Body of pancreas (tissue), 4 donors: ENCODE results near the gene ASNSD1. TPM values are rescaled to one million over a fixed set of nuclear protein-coding genes. Genes with fewer than 3 reads are reported as not detected.

ENCODE experiments used
- ATAC-seq: fragments of 150-250 bp; one replicate; pipeline ENCODE4 v1.9.1; 2016
- DNase-seq, 4 donors: peaks; one replicate each; pipeline ENCODE4 v3.0.0-alpha.2; 2019
- H3K27ac ChIP-seq, 4 donors: fragments of 200-600 bp; sonication (generic); 1 replicate in 3 of 4; 2 replicates in 1 of 4; pipeline versions ENCODE4 v1.5.1 to v1.6.1; 2016 to 2019; ENCODE audit warnings: mild to moderate bottlenecking in 1 of 4, mixed read lengths in 1 of 4, moderate library complexity in 1 of 4
- H3K27me3 ChIP-seq, 2 donors: fragments of 200-600 bp; sonication (generic); one replicate each; pipeline ENCODE4 v1.6.0; 2016; ENCODE audit warnings: mild to moderate bottlenecking in 1 of 2
- H3K36me3 ChIP-seq, 2 donors: fragments of 200-600 bp; sonication (generic); replicated peaks in 1 of 2; 2 replicates each; pipeline ENCODE4 v1.5.1; 2016; ENCODE audit warnings: low read depth in 2 of 2; ENCODE audit not compliant: insufficient read depth in 1 of 2
- H3K4me1 ChIP-seq: fragments of 200-600 bp; sonication (generic); one replicate; pipeline ENCODE4 v1.6.0; 2016
- H3K4me3 ChIP-seq, 2 donors: fragments of 200-600 bp; sonication (generic); 1 replicate in 1 of 2; 2 replicates in 1 of 2; pipeline ENCODE4 v1.5.1; 2016 to 2019
- H3K9me3 ChIP-seq, 3 donors: fragments of 200-600 bp; sonication (generic); 1 replicate in 2 of 3; 2 replicates in 1 of 3; pipeline ENCODE4 v1.5.1; 2016
- CTCF ChIP-seq, 7 experiments: fragments of 450-650 bp in 4 of 7; fragments of 200-600 bp in 3 of 7; sonication (generic) in 3 of 7; IDR thresholded peaks; one replicate each; pipeline ENCODE4 v1.5.1; 2016 to 2019; ENCODE audit warnings: antibody characterized with exemption in 7 of 7
- POLR2A ChIP-seq, 3 donors: fragments of 450-650 bp; IDR thresholded peaks; one replicate each; pipeline ENCODE4 v1.6.1; 2016; ENCODE audit warnings: antibody characterized with exemption in 3 of 3, mild to moderate bottlenecking in 2 of 3
- WGBS, 2 donors: methylation state at CpG; one replicate each; pipeline ENCODE4 v1.1.5; 2017; 5-methylcytosine and 5-hydroxymethylcytosine counted together
- intact Hi-C: fragments of 100-400 bp; cut with DNase I; formaldehyde crosslinking; loops from one replicate; pipeline ENCODE4 v1.15.1; 2023
- total RNA-seq, 2 donors: library from RNA; depleted of rRNA; stranded (reverse); fragments of >200 nt; gene quantifications; one replicate each; pipeline ENCODE4 v1.1.0, GENCODE V29; 2016

The ASNSD1 gene
- total RNA-seq, 2 donors from 2014 or later: 9.6 to 22.8 TPM

GRCh38 chr2:189654641-189655040 is 6.6 kb upstream of the ASNSD1 start:
- ATAC-seq: no peak
- Histone ChIP-seq H3K36me3 (no peaks in the 10 kb centered on the region), H3K9me3 (no peaks in the 10 kb centered on the region), H3K27me3 (no peaks in the 10 kb centered on the region), H3K4me1 (no peaks in the 10 kb centered on the region), H3K27ac (no peak overlapping the region), H3K4me3 (no peak overlapping the region)
- TF ChIP-seq POLR2A (IDR thresholded peaks at IDR 0.05) (no peak), CTCF (IDR thresholded peaks at IDR 0.05) (no peak)
- intact Hi-C loops: no loop called here
- DNase-seq: no peak
- 40 to 46% methylated on average over 3 of the region's 3 CpGs for WGBS, 2 donors

GRCh38 chr2:189657867-189658266 is 3.4 kb upstream of the ASNSD1 start:
- Histone ChIP-seq H3K4me3 (no peak overlapping the region), H3K27ac (no peak overlapping the region), H3K9me3 (no peaks in the 10 kb centered on the region), H3K36me3 (no peaks in the 10 kb centered on the region), H3K27me3 (no peaks in the 10 kb centered on the region), H3K4me1 (peaks cover 8% of the 10 kb centered on the region)
- ATAC-seq (no peak), DNase-seq (no peak)
- 58% methylated on average over 5 of the region's 5 CpGs for WGBS, 2 donors
- intact Hi-C loops: no loop called here
- TF ChIP-seq POLR2A (IDR thresholded peaks at IDR 0.05) (no peak), CTCF (IDR thresholded peaks at IDR 0.05) (no peak)

GRCh38 chr2:189658306-189659212 is 2.7 kb upstream of the ASNSD1 start:
- Histone ChIP-seq H3K36me3 (no peaks in the 10 kb centered on the region), H3K9me3 (no peaks in the 10 kb centered on the region), H3K27ac (no peak overlapping the region), H3K27me3 (no peaks in the 10 kb centered on the region), H3K4me1 (peaks cover 9% of the 10 kb centered on the region), H3K4me3 (no peak overlapping the region)
- no peak for DNase-seq
- no peak for ATAC-seq
- no peak for TF ChIP-seq CTCF (IDR thresholded peaks at IDR 0.05)
- no peak for TF ChIP-seq POLR2A (IDR thresholded peaks at IDR 0.05)
- 51 to 60% methylated on average over 7 of the region's 7 CpGs for WGBS, 2 donors
- intact Hi-C loops: no loop called here

- H3K4me1 ChIP-seq: peaks cover 13% of the 10 kb centered on the region
- no peak overlapping the region for H3K4me3 ChIP-seq
- no peak for DNase-seq
- ATAC-seq: no peak
- H3K27ac ChIP-seq: no peak overlapping the region
- H3K9me3 ChIP-seq: no peaks in the 10 kb centered on the region
- WGBS, 2 donors: 40 to 41% methylated on average over 2 of the region's 2 CpGs
- H3K27me3 ChIP-seq: no peaks in the 10 kb centered on the region
- intact Hi-C loops: loop anchor here (5.0 kb wide), 1 partner anchor 38 kb away; no protein-coding TSS in a partner anchor
- no peaks in the 10 kb centered on the region for H3K36me3 ChIP-seq
- TF ChIP-seq CTCF (IDR thresholded peaks at IDR 0.05) (no peak), POLR2A (IDR thresholded peaks at IDR 0.05) (no peak)
Observed at GRCh38 chr2:189659734-189660133, 1.5 kb upstream of the ASNSD1 start.

- no peaks in the 10 kb centered on the region for H3K27me3 ChIP-seq
- peaks cover 13% of the 10 kb centered on the region for H3K4me1 ChIP-seq
- no peak overlapping the region for H3K27ac ChIP-seq
- H3K4me3 ChIP-seq: no peak overlapping the region
- 5 to 8% methylated on average over 4 of the region's 4 CpGs for WGBS, 2 donors
- no peaks in the 10 kb centered on the region for H3K9me3 ChIP-seq
- DNase-seq (no peak), ATAC-seq (no peak)
- intact Hi-C loops: loop anchor here (5.0 kb wide), 1 partner anchor 37 kb away; no protein-coding TSS in a partner anchor
- no peaks in the 10 kb centered on the region for H3K36me3 ChIP-seq
- TF ChIP-seq POLR2A (IDR thresholded peaks at IDR 0.05) (no peak), CTCF (IDR thresholded peaks at IDR 0.05) (no peak)
Observed at GRCh38 chr2:189660803-189661147, 484 bp upstream of the ASNSD1 start.
